Loucy (cell line): ENCODE measurements around the gene PRKCE.

Source experiments
- CTCF ChIP-seq: fragments of 200-600 bp; sonication (generic); conservative IDR thresholded peaks from 2 replicates; pipeline ENCODE4 v1.5.1; 2014; ENCODE audit warnings: mild to moderate bottlenecking, antibody characterized with exemption, low read length
- EZH2phosphoT487 ChIP-seq: fragments of 200-600 bp; IDR thresholded peaks from 2 replicates; pipeline ENCODE4 v1.6.1; 2018; ENCODE audit warnings: antibody characterized with exemption, mild to moderate bottlenecking, moderate library complexity, borderline replicate concordance

- TF ChIP-seq CTCF (no peak), EZH2phosphoT487 (no peak)
Measured at GRCh38 chr2:46145840-46146239, 494.4 kb downstream of the PRKCE start.
